K562 (cell line): Measurements from ENCODE around the gene RAD23B. TPM values are rescaled to one million over a fixed set of nuclear protein-coding genes. Genes with fewer than 3 reads are reported as not detected.
A peak's percentile ranks its signal among the peaks of the same experiment; 100 is the strongest.

Experiments used
- CREB1 ChIP-seq, 2 experiments: sonication (generic) in 1 of 2; formaldehyde crosslinking in 1 of 2; IDR thresholded peaks; 2 replicates each; pipeline versions ENCODE4 v1.6.1 to v1.8.0; 2012 to 2022; ENCODE audit warnings: inconsistent platforms in 1 of 2, mild to moderate bottlenecking in 1 of 2, missing genetic modification reagents in 1 of 2, moderate library complexity in 1 of 2
- FIP1L1 ChIP-seq: fragments of 200-400 bp; formaldehyde crosslinking; IDR thresholded peaks from 2 replicates; pipeline ENCODE4 v1.6.1; 2018; ENCODE audit warnings: mild to moderate bottlenecking, low read depth, low read length; ENCODE audit not compliant: poor library complexity, severe bottlenecking
- HNRNPK ChIP-seq: fragments of 200-400 bp; formaldehyde crosslinking; IDR thresholded peaks from one replicate; pipeline ENCODE4 v1.6.1; 2018; ENCODE audit warnings: mild to moderate bottlenecking, low read depth, low read length; ENCODE audit not compliant: poor library complexity, severe bottlenecking
- HNRNPLL ChIP-seq: fragments of 200-400 bp; formaldehyde crosslinking; IDR thresholded peaks from 2 replicates; pipeline ENCODE4 v1.6.1; 2017; ENCODE audit warnings: low read length, low read depth, mild to moderate bottlenecking; ENCODE audit not compliant: poor library complexity, severe bottlenecking
- IRF2 ChIP-seq: sonication (generic); formaldehyde crosslinking; IDR thresholded peaks from 2 replicates; pipeline ENCODE4 v1.8.1; 2022; ENCODE audit warnings: mild to moderate bottlenecking, missing genetic modification reagents
- KLF16 ChIP-seq: IDR thresholded peaks from 2 replicates; pipeline ENCODE4 v1.6.1; 2016; ENCODE audit warnings: antibody characterized with exemption
- MCM2 ChIP-seq: fragments of 450-650 bp; IDR thresholded peaks from 2 replicates; pipeline ENCODE4 v1.6.1; 2017; ENCODE audit warnings: low read depth, mild to moderate bottlenecking
- MTF1 ChIP-seq: fragments of 250-450 bp; sonication (Bioruptor Pico); IDR thresholded peaks from 2 replicates; pipeline ENCODE4 v1.9.0; 2021; ENCODE audit warnings: moderate library complexity, mild to moderate bottlenecking, inconsistent platforms, borderline replicate concordance
- NCOA2 ChIP-seq, 2 experiments: fragments of 450-650 bp; IDR thresholded peaks; 2 replicates each; pipeline ENCODE4 v1.6.1; 2018; ENCODE audit warnings: mild to moderate bottlenecking in 2 of 2, moderate library complexity in 1 of 2; ENCODE audit not compliant: partially characterized antibody in 2 of 2
- NFATC3 ChIP-seq: fragments of 450-650 bp; IDR thresholded peaks from 2 replicates; pipeline ENCODE4 v1.6.1; 2017; ENCODE audit warnings: mild to moderate bottlenecking
- NUFIP1 ChIP-seq: fragments of 450-650 bp; IDR thresholded peaks from 2 replicates; pipeline ENCODE4 v1.6.1; 2018; ENCODE audit not compliant: partially characterized antibody
- POLR2H ChIP-seq: IDR thresholded peaks from 2 replicates; pipeline ENCODE4 v1.6.1; 2016; ENCODE audit warnings: missing genetic modification characterization, low read depth, mild to moderate bottlenecking, control low read depth, missing compliant biosample characterization, moderate library complexity
- PURB ChIP-seq: sonication (generic); formaldehyde crosslinking; IDR thresholded peaks from 2 replicates; pipeline ENCODE4 v1.9.0; 2021; ENCODE audit warnings: low read depth, mild to moderate bottlenecking, missing genetic modification reagents
- SLC30A9 ChIP-seq: fragments of 250-450 bp; sonication (Bioruptor Pico); IDR thresholded peaks from 2 replicates; pipeline ENCODE4 v1.8.0; 2022; ENCODE audit warnings: mild to moderate bottlenecking, moderate library complexity
- U2AF1 ChIP-seq: fragments of 200-400 bp; formaldehyde crosslinking; optimal IDR thresholded peaks from 2 replicates; pipeline ENCODE3; 2017; ENCODE audit warnings: mild to moderate bottlenecking, low read depth, low read length, moderate library complexity
- ZNF274 ChIP-seq: IDR thresholded peaks from 2 replicates; pipeline ENCODE4 v1.6.1; 2011; ENCODE audit warnings: low read depth, mild to moderate bottlenecking, low read length, moderate library complexity, borderline replicate concordance
- ZSCAN29 ChIP-seq: fragments of 450-650 bp; IDR thresholded peaks from 2 replicates; pipeline ENCODE4 v1.6.1; 2017
- polyA plus RNA-seq, 8 experiments: library from polyadenylated mRNA; depleted of rRNA in 4 of 8; stranded (reverse) in 5 of 8; unstranded in 3 of 8; fragments of >200 nt; fragmentation: Nextera tagmentation in 2 of 8; fragmentation: Illumina TruSeq in 1 of 8; extraction: Ambion mirVana in 2 of 8; extraction: Trizol in 1 of 8; gene quantifications; 2 replicates each; pipeline versions ENCODE4 v1.2.1 to v1.2.3, GENCODE V29; 2011 to 2014; ENCODE audit warnings: inconsistent platforms in 1 of 8, missing spikeins in 1 of 8
- total RNA-seq, 7 experiments: library from RNA; depleted of rRNA in 6 of 7; stranded (reverse); fragments of >200 nt in 6 of 7; fragmentation: Illumina TruSeq in 2 of 7; extraction: Trizol in 2 of 7; gene quantifications; 2 replicates each; pipeline versions ENCODE4 v1.2.1 to v1.2.3, GENCODE V29; 2011 to 2021; ENCODE audit warnings: low replicate concordance in 1 of 7
- TF ChIP-seq, protein P1 (sequence below), 2 experiments: fragments of 450-650 bp; formaldehyde crosslinking in 1 of 2; IDR thresholded peaks; 2 replicates each; pipeline versions ENCODE4 v1.4.0 to v1.6.1; 2014 to 2020; ENCODE audit warnings: mild to moderate bottlenecking in 2 of 2, borderline replicate concordance in 1 of 2, low read depth in 1 of 2
- TF ChIP-seq, protein P2 (sequence below): sonication (generic); formaldehyde crosslinking; IDR thresholded peaks from 2 replicates; pipeline ENCODE4 v1.8.0; 2022; ENCODE audit warnings: mild to moderate bottlenecking, missing genetic modification reagents

The RAD23B gene
- total and polyA plus RNA-seq, 9 of the 15 experiments (the other 6 are each of a cell fraction or from before 2014, with no cell fraction given) = 14.5 to 184 (median 114) TPM

DNA sequence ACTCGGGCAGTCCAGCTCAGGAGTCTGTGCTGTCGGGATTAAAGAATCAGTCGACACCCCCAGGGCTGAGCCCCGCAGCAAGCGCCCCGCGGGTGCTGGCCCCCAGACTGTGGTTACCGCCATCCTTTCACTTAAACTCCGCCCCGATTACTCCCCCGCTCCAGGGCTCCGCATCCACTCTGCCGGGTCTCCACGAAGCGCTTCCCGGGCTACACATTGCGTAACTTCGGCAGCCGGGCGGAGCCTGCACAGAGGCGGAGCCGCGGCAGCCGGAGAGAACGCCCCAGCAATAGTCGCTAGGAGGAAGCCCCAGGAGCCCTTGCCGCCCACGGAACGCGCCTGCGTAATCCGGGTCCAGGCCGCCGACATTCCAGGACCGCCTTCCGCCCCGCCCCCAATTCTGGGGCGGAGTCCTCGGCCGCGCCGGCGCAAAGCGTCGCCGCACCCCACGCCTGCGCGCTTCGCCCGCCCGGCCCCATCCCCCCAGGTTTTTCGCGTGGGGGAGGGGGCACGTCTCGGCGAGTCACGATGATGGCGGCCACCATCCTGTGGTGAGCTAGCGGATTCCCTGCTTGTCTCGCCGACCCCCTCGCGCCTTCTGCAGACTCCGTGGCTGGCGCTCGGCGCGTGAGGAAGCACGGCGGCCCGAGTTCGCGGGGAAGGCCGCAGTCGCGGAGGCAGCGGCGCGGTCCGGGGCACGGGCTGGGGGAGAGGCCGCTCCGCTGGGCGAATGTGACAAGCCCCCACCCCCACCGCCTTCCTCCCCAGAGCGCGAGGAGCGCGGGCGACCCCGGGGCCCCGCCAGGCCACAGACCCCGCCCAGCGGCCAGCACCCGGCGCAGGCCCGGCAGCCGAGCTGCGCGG is at the start of gene RAD23B (continued):
- TF ChIP-seq HNRNPLL (peak; percentile 93), CREB1 (IDR thresholded peaks at IDR 0.05) (peak; percentile 66), CREB1 (CRISPR knock-in tag; IDR thresholded peaks at IDR 0.05) (peak; percentile 55; the same call in 1 of the 2 replicates), IRF2 (CRISPR knock-in tag) (no peak), PURB (no peak), SLC30A9 (CRISPR knock-in tag) (no peak), ZNF274 (no peak), FIP1L1 (peak; percentile 89), NFATC3 (no peak), U2AF1 (no peak), MTF1 (CRISPR knock-in tag) (no peak), POLR2H (tag) (peak; percentile 82), NUFIP1 (no peak), ZSCAN29 (no peak), MCM2 (no peak), NCOA2 (IDR thresholded peaks at IDR 0.05; ENCODE audit: partially characterized antibody in 2 of 2) (no peak), KLF16 (peak; percentile 52; the same call in 1 of the 2 replicates), HNRNPK (no peak)
- TF ChIP-seq, protein P1, sequence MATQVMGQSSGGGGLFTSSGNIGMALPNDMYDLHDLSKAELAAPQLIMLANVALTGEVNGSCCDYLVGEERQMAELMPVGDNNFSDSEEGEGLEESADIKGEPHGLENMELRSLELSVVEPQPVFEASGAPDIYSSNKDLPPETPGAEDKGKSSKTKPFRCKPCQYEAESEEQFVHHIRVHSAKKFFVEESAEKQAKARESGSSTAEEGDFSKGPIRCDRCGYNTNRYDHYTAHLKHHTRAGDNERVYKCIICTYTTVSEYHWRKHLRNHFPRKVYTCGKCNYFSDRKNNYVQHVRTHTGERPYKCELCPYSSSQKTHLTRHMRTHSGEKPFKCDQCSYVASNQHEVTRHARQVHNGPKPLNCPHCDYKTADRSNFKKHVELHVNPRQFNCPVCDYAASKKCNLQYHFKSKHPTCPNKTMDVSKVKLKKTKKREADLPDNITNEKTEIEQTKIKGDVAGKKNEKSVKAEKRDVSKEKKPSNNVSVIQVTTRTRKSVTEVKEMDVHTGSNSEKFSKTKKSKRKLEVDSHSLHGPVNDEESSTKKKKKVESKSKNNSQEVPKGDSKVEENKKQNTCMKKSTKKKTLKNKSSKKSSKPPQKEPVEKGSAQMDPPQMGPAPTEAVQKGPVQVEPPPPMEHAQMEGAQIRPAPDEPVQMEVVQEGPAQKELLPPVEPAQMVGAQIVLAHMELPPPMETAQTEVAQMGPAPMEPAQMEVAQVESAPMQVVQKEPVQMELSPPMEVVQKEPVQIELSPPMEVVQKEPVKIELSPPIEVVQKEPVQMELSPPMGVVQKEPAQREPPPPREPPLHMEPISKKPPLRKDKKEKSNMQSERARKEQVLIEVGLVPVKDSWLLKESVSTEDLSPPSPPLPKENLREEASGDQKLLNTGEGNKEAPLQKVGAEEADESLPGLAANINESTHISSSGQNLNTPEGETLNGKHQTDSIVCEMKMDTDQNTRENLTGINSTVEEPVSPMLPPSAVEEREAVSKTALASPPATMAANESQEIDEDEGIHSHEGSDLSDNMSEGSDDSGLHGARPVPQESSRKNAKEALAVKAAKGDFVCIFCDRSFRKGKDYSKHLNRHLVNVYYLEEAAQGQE (IDR thresholded peaks at IDR 0.05; ENCODE audit: borderline replicate concordance) = no peak; the same call in 1 of the 2 replicates
- TF ChIP-seq, protein P1 (CRISPR knock-in tag; IDR thresholded peaks at IDR 0.05; ENCODE audit: low read depth) = no peak
- TF ChIP-seq, protein P2, sequence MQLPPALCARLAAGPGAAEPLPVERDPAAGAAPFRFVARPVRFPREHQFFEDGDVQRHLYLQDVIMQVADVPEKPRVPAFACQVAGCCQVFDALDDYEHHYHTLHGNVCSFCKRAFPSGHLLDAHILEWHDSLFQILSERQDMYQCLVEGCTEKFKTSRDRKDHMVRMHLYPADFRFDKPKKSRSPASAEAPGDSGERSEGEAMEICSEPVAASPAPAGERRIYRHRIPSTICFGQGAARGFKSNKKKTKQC (CRISPR knock-in tag) = peak; percentile 48; the same call in 1 of the 2 replicates
